K562 treated with DMSO at 1 percent for 12 hours (cell line): ENCODE data around the gene KRTAP19-4. TPM values are rescaled to one million over a fixed set of nuclear protein-coding genes. Genes with fewer than 3 reads are reported as not detected.

Source experiments
- total RNA-seq: library from RNA; unstranded; fragments of 300-600 nt; gene quantifications from 2 replicates; pipeline ENCODE4 v1.2.3, GENCODE V29; 2022; ENCODE audit not compliant: insufficient read depth

The KRTAP19-4 gene
- total RNA-seq = not detected in 2 replicates

GRCh38 chr21:30497065-30497464 is at the start of gene KRTAP19-4:
Gene KRTAP19-4 (minus strand): TSS chr21:30497165. CDS start chr21:30497110, 55 bp downstream.

GRCh38 chr21:30541764-30542163 is 44.8 kb upstream of the KRTAP19-4 start, which contains the start of gene KRTAP19-6:
Gene KRTAP19-6 (minus strand): TSS chr21:30541864. CDS start chr21:30541833, 31 bp downstream.

GRCh38 chr21:30502041-30502440 is 5.1 kb upstream of the KRTAP19-4 start, which contains the start of gene KRTAP19-5:
Gene KRTAP19-5 (minus strand): TSS chr21:30502141. CDS start chr21:30502090, 51 bp downstream.

GRCh38 chr21:30491963-30492428 is 5.0 kb downstream of the KRTAP19-4 start, which contains the start of gene KRTAP19-3:
Gene KRTAP19-3 (minus strand): TSS chr21:30492013. CDS start chr21:30491957, 56 bp downstream.

GRCh38 chr21:30487336-30487735 is 9.6 kb downstream of the KRTAP19-4 start, which contains the start of gene KRTAP19-2:
Gene KRTAP19-2 (minus strand): TSS chr21:30487436. CDS start chr21:30487348, 88 bp downstream.

GRCh38 chr21:30480145-30480544 is 16.8 kb downstream of the KRTAP19-4 start, which contains the start of gene KRTAP19-1:
Gene KRTAP19-1 (minus strand): TSS chr21:30480367. CDS start chr21:30480317, 50 bp downstream.

Other genes starting within 250 kb of the KRTAP19-4 start
- not detected in 2 replicates for gene KRTAP24-1, start 214.2 kb downstream of the KRTAP19-4 start, total RNA-seq
- not detected in 2 replicates for gene KRTAP25-1, start 207.7 kb downstream of the KRTAP19-4 start, total RNA-seq
- not detected in 2 replicates for gene KRTAP26-1, start 176.8 kb downstream of the KRTAP19-4 start, total RNA-seq
- not detected in 2 replicates for gene KRTAP27-1, start 159.5 kb downstream of the KRTAP19-4 start, total RNA-seq
- gene KRTAP23-1, start 148.6 kb downstream of the KRTAP19-4 start, total RNA-seq = not detected in 2 replicates
- not detected in 2 replicates for gene KRTAP13-2, start 124.9 kb downstream of the KRTAP19-4 start, total RNA-seq
- not detected in 2 replicates for gene KRTAP13-1, start 101.1 kb downstream of the KRTAP19-4 start, total RNA-seq
- not detected in 2 replicates for gene KRTAP13-3, start 71.2 kb downstream of the KRTAP19-4 start, total RNA-seq
- gene KRTAP13-4, start 66.9 kb downstream of the KRTAP19-4 start, total RNA-seq = not detected in 2 replicates
- gene KRTAP15-1, start 56.9 kb downstream of the KRTAP19-4 start, total RNA-seq = not detected in 2 replicates
- gene KRTAP19-1, start 16.8 kb downstream of the KRTAP19-4 start, total RNA-seq = not detected in 2 replicates
- not detected in 2 replicates for gene KRTAP19-2, start 9.7 kb downstream of the KRTAP19-4 start, total RNA-seq
- gene KRTAP19-3, start 5.2 kb downstream of the KRTAP19-4 start, total RNA-seq = not detected in 2 replicates
- gene KRTAP19-5, start 5.0 kb upstream of the KRTAP19-4 start, total RNA-seq = not detected in 2 replicates
- gene KRTAP19-6, start 44.7 kb upstream of the KRTAP19-4 start, total RNA-seq = not detected in 2 replicates
- not detected in 2 replicates for gene KRTAP19-7, start 64.1 kb upstream of the KRTAP19-4 start, total RNA-seq
- not detected in 2 replicates for gene KRTAP22-2, start 93.2 kb upstream of the KRTAP19-4 start, total RNA-seq
- gene KRTAP6-3, start 95.3 kb upstream of the KRTAP19-4 start, total RNA-seq = not detected in 2 replicates
- gene KRTAP6-2, start 101.7 kb upstream of the KRTAP19-4 start, total RNA-seq = not detected in 2 replicates
- not detected in 2 replicates for gene KRTAP22-1, start 103.9 kb upstream of the KRTAP19-4 start, total RNA-seq
- gene KRTAP6-1, start 116.8 kb upstream of the KRTAP19-4 start, total RNA-seq = not detected in 2 replicates
- not detected in 2 replicates for gene KRTAP20-1, start 119.3 kb upstream of the KRTAP19-4 start, total RNA-seq
- gene KRTAP20-4, start 123.5 kb upstream of the KRTAP19-4 start, total RNA-seq = not detected in 2 replicates
- gene KRTAP20-2, start 138.0 kb upstream of the KRTAP19-4 start, total RNA-seq = not detected in 2 replicates
- not detected in 2 replicates for gene KRTAP20-3, start 145.7 kb upstream of the KRTAP19-4 start, total RNA-seq
- not detected in 2 replicates for gene KRTAP21-3, start 221.6 kb upstream of the KRTAP19-4 start, total RNA-seq